ENCODE results near the gene MT4. TPM values are rescaled to one million over a fixed set of nuclear protein-coding genes. Genes with fewer than 3 reads are reported as not detected.
A peak's percentile ranks its signal among the peaks of the same experiment; 100 is the strongest.
"Not testable (repeated sequence)": the region's sequence is repeated elsewhere in the genome, so short reads cannot be mapped to it uniquely, and the experiment has no call there.

MT4 gene
- total RNA-seq, 1 donor from 2014 or later: not detected

- no peak for DNase-seq
These were observed 5.8 kb upstream of the MT4 start for GRCh38 chr16:56559109-56559508.

GRCh38 chr16:56560447-56560846 is 4.4 kb upstream of the MT4 start:
- no peak for DNase-seq

- DNase-seq: no peak
These were observed 3.7 kb upstream of the MT4 start for GRCh38 chr16:56561126-56561525.

- no peak for DNase-seq
These were observed 5.1 kb downstream of the MT4 start for GRCh38 chr16:56569971-56570370.

- DNase-seq: no peak
These were observed 6.7 kb downstream of the MT4 start for GRCh38 chr16:56571525-56571924.

GRCh38 chr16:56574625-56575024 is 9.8 kb downstream of the MT4 start:
- DNase-seq: no peak

- peak; percentile 74 for DNase-seq
These were observed 11.9 kb downstream of the MT4 start for GRCh38 chr16:56576585-56577299.

GRCh38 chr16:56577300-56577625 is 12.4 kb downstream of the MT4 start:
- DNase-seq: no peak

- DNase-seq: no peak
These were observed 15.6 kb downstream of the MT4 start for GRCh38 chr16:56580391-56581048.

- DNase-seq: not testable (repeated sequence)
These were observed 18.0 kb downstream of the MT4 start for GRCh38 chr16:56582911-56583310.

GRCh38 chr16:56583351-56584168 is 18.7 kb downstream of the MT4 start:
- DNase-seq: no peak

GRCh38 chr16:56584276-56584675 is 19.4 kb downstream of the MT4 start:
- no peak for DNase-seq

- DNase-seq: no peak
These were observed 23.9 kb downstream of the MT4 start for GRCh38 chr16:56588781-56589140.

- DNase-seq: peak; percentile 48
These were observed 24.5 kb downstream of the MT4 start, which contains the start of gene MT3 for GRCh38 chr16:56589141-56590039. Gene MT3, plus strand, starts transcription at chr16:56589528. Its CDS starts 63 bp downstream, at chr16:56589591.

- DNase-seq: no peak
These were observed 26.6 kb downstream of the MT4 start for GRCh38 chr16:56591377-56592060.

- no peak for DNase-seq
These were observed 28.9 kb downstream of the MT4 start for GRCh38 chr16:56593573-56594291.

GRCh38 chr16:56594292-56594619 is 29.4 kb downstream of the MT4 start:
- DNase-seq: no peak

- peak; percentile 76 for DNase-seq
These were observed 35.6 kb downstream of the MT4 start for GRCh38 chr16:56600398-56600999.

- DNase-seq: no peak
These were observed 36.5 kb downstream of the MT4 start for GRCh38 chr16:56601325-56601724.

GRCh38 chr16:56603589-56603988 is 38.7 kb downstream of the MT4 start:
- DNase-seq: peak; percentile 74

- no peak for DNase-seq
These were observed 40.1 kb downstream of the MT4 start for GRCh38 chr16:56604966-56605365.
